Loucy (cell line): ENCODE data around the gene AP2B1.

Experiments
- H2AFZ ChIP-seq: fragments of 200-600 bp; sonication (generic); 2 replicates; pipeline ENCODE4 v1.6.0; 2016; ENCODE audit warnings: antibody characterized with exemption, mild to moderate bottlenecking, low read length, moderate library complexity
- H3F3A ChIP-seq: fragments of 200-600 bp; 2 replicates; pipeline ENCODE4 v1.6.0; 2016; ENCODE audit warnings: antibody characterized with exemption, low read depth, mild to moderate bottlenecking
- H3K27me3 ChIP-seq: fragments of 200-600 bp; sonication (generic); 2 replicates; pipeline ENCODE4 v1.6.1; 2014; ENCODE audit warnings: low read length, mild to moderate bottlenecking; ENCODE audit not compliant: insufficient read depth, poor library complexity, severe bottlenecking
- H3K36me3 ChIP-seq: fragments of 200-600 bp; sonication (generic); 2 replicates; pipeline ENCODE4 v1.6.1; 2016; ENCODE audit warnings: low read length; ENCODE audit not compliant: insufficient read depth
- H3K4me1 ChIP-seq: fragments of 200-600 bp; sonication (generic); 2 replicates; pipeline ENCODE4 v1.5.1; 2014; ENCODE audit warnings: low read length, mild to moderate bottlenecking; ENCODE audit not compliant: insufficient read depth, poor library complexity, severe bottlenecking
- H3K4me2 ChIP-seq: fragments of 200-600 bp; sonication (generic); 2 replicates; pipeline ENCODE4 v1.6.0; 2014; ENCODE audit warnings: antibody characterized with exemption, low read length, low read depth, mild to moderate bottlenecking; ENCODE audit not compliant: poor library complexity, severe bottlenecking
- H3K4me3 ChIP-seq: fragments of 200-600 bp; sonication (generic); 2 replicates; pipeline ENCODE4 v1.5.1; 2014; ENCODE audit warnings: low read length, mild to moderate bottlenecking, mixed read lengths; ENCODE audit not compliant: poor library complexity, severe bottlenecking
- H3K79me2 ChIP-seq: fragments of 200-600 bp; sonication (generic); 2 replicates; pipeline ENCODE4 v1.6.1; 2014; ENCODE audit warnings: low read length; ENCODE audit not compliant: insufficient read depth
- H3K9ac ChIP-seq: fragments of 200-600 bp; sonication (generic); 2 replicates; pipeline ENCODE4 v1.6.0; 2014; ENCODE audit warnings: mild to moderate bottlenecking, low read depth, low read length, moderate library complexity; ENCODE audit not compliant: poor library complexity, severe bottlenecking
- H3K9me2 ChIP-seq: fragments of 200-600 bp; sonication (generic); replicated peaks from 2 replicates; pipeline ENCODE4 v1.6.1; 2016; ENCODE audit warnings: low read depth, low read length, mixed read lengths
- H3K9me3 ChIP-seq: fragments of 200-600 bp; sonication (generic); 2 replicates; pipeline ENCODE4 v1.6.1; 2014; ENCODE audit warnings: mild to moderate bottlenecking, antibody characterized with exemption, low read length, low read depth; ENCODE audit not compliant: insufficient read depth
- H4K20me1 ChIP-seq: fragments of 200-600 bp; sonication (generic); 2 replicates; pipeline ENCODE4 v1.6.0; 2014; ENCODE audit warnings: antibody characterized with exemption, low read length, mild to moderate bottlenecking; ENCODE audit not compliant: insufficient read depth, poor library complexity, severe bottlenecking
- CTCF ChIP-seq: fragments of 200-600 bp; sonication (generic); conservative IDR thresholded peaks from 2 replicates; pipeline ENCODE4 v1.5.1; 2014; ENCODE audit warnings: mild to moderate bottlenecking, antibody characterized with exemption, low read length
- EZH2phosphoT487 ChIP-seq: fragments of 200-600 bp; IDR thresholded peaks from 2 replicates; pipeline ENCODE4 v1.6.1; 2018; ENCODE audit warnings: antibody characterized with exemption, mild to moderate bottlenecking, moderate library complexity, borderline replicate concordance

The AP2B1 gene

GRCh38 chr17:35653619-35654361 lies 66.7 kb downstream of the AP2B1 start:
- no peaks in the 10 kb centered on the region for H3K79me2 ChIP-seq
- no peak overlapping the region for H2AFZ ChIP-seq
- H3F3A ChIP-seq, result no peaks in the 10 kb centered on the region
- H3K9ac ChIP-seq, result no peak overlapping the region
- H3K9me2 ChIP-seq, result no peaks in the 10 kb centered on the region
- H3K9me3 ChIP-seq, result no peaks in the 10 kb centered on the region
- peaks cover 53% of the 10 kb centered on the region; the same call in 1 of the 2 replicates for H3K36me3 ChIP-seq
- H3K27me3 ChIP-seq, result no peaks in the 10 kb centered on the region
- no peak overlapping the region for H3K4me3 ChIP-seq
- no peaks in the 10 kb centered on the region for H3K4me1 ChIP-seq
- TF ChIP-seq CTCF (no peak), EZH2phosphoT487 (no peak)
- H3K4me2 ChIP-seq, result no peak overlapping the region
- H4K20me1 ChIP-seq, result no peaks in the 10 kb centered on the region

GRCh38 chr17:35655303-35655702 lies 68.2 kb downstream of the AP2B1 start:
- no peaks in the 10 kb centered on the region for H3K27me3 ChIP-seq
- H3K36me3 ChIP-seq, result peaks cover 66% of the 10 kb centered on the region; the same call in 1 of the 2 replicates
- H3K4me3 ChIP-seq, result no peak overlapping the region
- H3K9me2 ChIP-seq, result no peaks in the 10 kb centered on the region
- no peak for TF ChIP-seq EZH2phosphoT487
- TF ChIP-seq CTCF, result no peak
- no peaks in the 10 kb centered on the region for H3K4me1 ChIP-seq
- H3K79me2 ChIP-seq, result no peaks in the 10 kb centered on the region
- H2AFZ ChIP-seq, result no peak overlapping the region
- H4K20me1 ChIP-seq, result no peaks in the 10 kb centered on the region
- no peak overlapping the region for H3K9ac ChIP-seq
- H3K4me2 ChIP-seq, result no peak overlapping the region
- H3K9me3 ChIP-seq, result no peaks in the 10 kb centered on the region
- H3F3A ChIP-seq, result no peaks in the 10 kb centered on the region

- no peaks in the 10 kb centered on the region for H3K4me1 ChIP-seq
- H3K9me3 ChIP-seq, result no peaks in the 10 kb centered on the region
- H3K9me2 ChIP-seq, result no peaks in the 10 kb centered on the region
- H4K20me1 ChIP-seq, result no peaks in the 10 kb centered on the region
- H2AFZ ChIP-seq, result no peak overlapping the region
- H3K27me3 ChIP-seq, result no peaks in the 10 kb centered on the region
- H3K4me2 ChIP-seq, result no peak overlapping the region
- no peaks in the 10 kb centered on the region for H3F3A ChIP-seq
- H3K9ac ChIP-seq, result no peak overlapping the region
- no peak overlapping the region for H3K4me3 ChIP-seq
- TF ChIP-seq CTCF (no peak), EZH2phosphoT487 (no peak)
- H3K36me3 ChIP-seq, result peaks cover 73% of the 10 kb centered on the region; the same call in 1 of the 2 replicates
- H3K79me2 ChIP-seq, result no peaks in the 10 kb centered on the region
These were observed 73.8 kb downstream of the AP2B1 start for GRCh38 chr17:35660902-35661301.
